A673 (cell line): Measurements from ENCODE around the gene POLR1E. TPM values are rescaled to one million over a fixed set of nuclear protein-coding genes. Genes with fewer than 3 reads are reported as not detected.

ENCODE experiments used
- BruUV-seq: library from RNA; stranded (reverse); fragments of 400-500 nt; replicated peaks from 2 replicates; lab custom pipeline; 2021; lab: Mats Ljungman, UMichigan
- CTCF ChIA-PET: fragments of 300-600 bp; sonication (Branson Sonifier 250); formaldehyde crosslinking; loops from one replicate; lab custom pipeline; 2022; ENCODE audit warnings: antibody characterized with exemption; lab: Charles Lee
- POLR2A ChIA-PET: fragments of 300-600 bp; sonication (Branson Sonifier 250); formaldehyde crosslinking; loops from one replicate; lab custom pipeline; 2022; ENCODE audit warnings: antibody characterized with exemption; ENCODE audit not compliant: low non-redundant PET; lab: Charles Lee
- DNase-seq: peaks from one replicate; pipeline ENCODE4 v3.0.0-alpha.2; 2015; ENCODE audit warnings: low spot score
- H3K27ac ChIP-seq: fragments of 200-600 bp; sonication (generic); 2 replicates; pipeline ENCODE4 v1.5.1; 2016; ENCODE audit warnings: mixed run types, low read depth, mild to moderate bottlenecking, mixed read lengths, antibody characterized with exemption, low read length; ENCODE audit not compliant: poor library complexity, severe bottlenecking
- H3K27me3 ChIP-seq: fragments of 200-600 bp; sonication (generic); replicated peaks from 2 replicates; pipeline ENCODE4 v1.6.1; 2017; ENCODE audit warnings: mixed run types, low read depth, mild to moderate bottlenecking, mixed read lengths, antibody characterized with exemption, low read length; ENCODE audit not compliant: insufficient read depth, poor library complexity
- H3K36me3 ChIP-seq: fragments of 200-600 bp; sonication (generic); 2 replicates; pipeline ENCODE4 v1.6.1; 2016; ENCODE audit warnings: mixed run types, mild to moderate bottlenecking, mixed read lengths, antibody characterized with exemption, low read length; ENCODE audit not compliant: insufficient read depth, poor library complexity, severe bottlenecking
- H3K4me1 ChIP-seq: fragments of 200-600 bp; sonication (generic); 2 replicates; pipeline ENCODE4 v1.6.1; 2017; ENCODE audit warnings: mixed run types, mild to moderate bottlenecking, mixed read lengths, antibody characterized with exemption, low read length; ENCODE audit not compliant: insufficient read depth, poor library complexity, severe bottlenecking
- H3K4me3 ChIP-seq: fragments of 200-600 bp; sonication (generic); 2 replicates; pipeline ENCODE4 v1.5.1; 2016; ENCODE audit warnings: low read depth, mixed run types, mild to moderate bottlenecking, mixed read lengths, low read length; ENCODE audit not compliant: poor library complexity, severe bottlenecking
- H3K9me3 ChIP-seq: fragments of 200-600 bp; sonication (generic); 2 replicates; pipeline ENCODE4 v1.6.1; 2016; ENCODE audit warnings: mixed run types, low read depth, mild to moderate bottlenecking, mixed read lengths, antibody characterized with exemption, low read length; ENCODE audit not compliant: poor library complexity, severe bottlenecking
- EZH2 ChIP-seq: fragments of 200-600 bp; sonication (generic); IDR thresholded peaks from 2 replicates; pipeline ENCODE4 v1.6.1; 2017; ENCODE audit warnings: borderline replicate concordance, low read depth, mild to moderate bottlenecking, mixed read lengths, antibody characterized with exemption, low read length; ENCODE audit not compliant: poor library complexity, severe bottlenecking
- intact Hi-C: fragments of 100-400 bp; cut with micrococcal nuclease; formaldehyde crosslinking; loops from one replicate; pipeline ENCODE4 v1.10.0; 2022; ENCODE audit not compliant: unreplicated experiment
- total RNA-seq: library from RNA; stranded (reverse); gene quantifications from 2 replicates; pipeline ENCODE4 v1.2.3, GENCODE V29; 2021
- TF ChIP-seq, protein P1 (sequence below): fragments of 300-800, 200-600 bp; sonication (generic); conservative IDR thresholded peaks from 2 replicates; pipeline ENCODE4 v1.5.1; 2017; ENCODE audit warnings: low read depth, mild to moderate bottlenecking, antibody characterized with exemption, low read length, moderate library complexity, mixed read lengths

POLR1E gene
- total RNA-seq, 1 experiment from 2014 or later: 68.8 TPM

GRCh38 chr9:37503736-37504135 is 18.0 kb downstream of the POLR1E start:
- no peaks in the 10 kb centered on the region for H3K4me1 ChIP-seq
- H3K27ac ChIP-seq: no peak overlapping the region
- no peaks in the 10 kb centered on the region for H3K27me3 ChIP-seq
- H3K9me3 ChIP-seq: no peaks in the 10 kb centered on the region
- no peak overlapping the region for H3K4me3 ChIP-seq
- BruUV-seq: no TSS peak
- intact Hi-C loops: no loop called here
- ChIA-PET POLR2A (no interaction called here), CTCF (no interaction called here)
- no peak for TF ChIP-seq EZH2
- TF ChIP-seq, protein P1, sequence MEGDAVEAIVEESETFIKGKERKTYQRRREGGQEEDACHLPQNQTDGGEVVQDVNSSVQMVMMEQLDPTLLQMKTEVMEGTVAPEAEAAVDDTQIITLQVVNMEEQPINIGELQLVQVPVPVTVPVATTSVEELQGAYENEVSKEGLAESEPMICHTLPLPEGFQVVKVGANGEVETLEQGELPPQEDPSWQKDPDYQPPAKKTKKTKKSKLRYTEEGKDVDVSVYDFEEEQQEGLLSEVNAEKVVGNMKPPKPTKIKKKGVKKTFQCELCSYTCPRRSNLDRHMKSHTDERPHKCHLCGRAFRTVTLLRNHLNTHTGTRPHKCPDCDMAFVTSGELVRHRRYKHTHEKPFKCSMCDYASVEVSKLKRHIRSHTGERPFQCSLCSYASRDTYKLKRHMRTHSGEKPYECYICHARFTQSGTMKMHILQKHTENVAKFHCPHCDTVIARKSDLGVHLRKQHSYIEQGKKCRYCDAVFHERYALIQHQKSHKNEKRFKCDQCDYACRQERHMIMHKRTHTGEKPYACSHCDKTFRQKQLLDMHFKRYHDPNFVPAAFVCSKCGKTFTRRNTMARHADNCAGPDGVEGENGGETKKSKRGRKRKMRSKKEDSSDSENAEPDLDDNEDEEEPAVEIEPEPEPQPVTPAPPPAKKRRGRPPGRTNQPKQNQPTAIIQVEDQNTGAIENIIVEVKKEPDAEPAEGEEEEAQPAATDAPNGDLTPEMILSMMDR: no peak
- DNase-seq: no peak
- peaks cover 60% of the 10 kb centered on the region for H3K36me3 ChIP-seq

GRCh38 chr9:37504605-37505004 is 18.9 kb downstream of the POLR1E start:
- H3K36me3 ChIP-seq: peaks cover 52% of the 10 kb centered on the region
- TF ChIP-seq, protein P1: no peak
- no peak for TF ChIP-seq EZH2
- no peaks in the 10 kb centered on the region for H3K9me3 ChIP-seq
- CTCF ChIA-PET: no interaction called here
- no peaks in the 10 kb centered on the region for H3K4me1 ChIP-seq
- H3K27ac ChIP-seq: no peak overlapping the region
- intact Hi-C loops: no loop called here
- H3K4me3 ChIP-seq: no peak overlapping the region
- POLR2A ChIA-PET: interaction anchor here (0.5 kb wide), 1 partner anchor 28 kb away, joined by 10 read pairs; no protein-coding TSS in a partner anchor
- BruUV-seq: no TSS peak
- no peaks in the 10 kb centered on the region for H3K27me3 ChIP-seq
- DNase-seq: no peak

DNA sequence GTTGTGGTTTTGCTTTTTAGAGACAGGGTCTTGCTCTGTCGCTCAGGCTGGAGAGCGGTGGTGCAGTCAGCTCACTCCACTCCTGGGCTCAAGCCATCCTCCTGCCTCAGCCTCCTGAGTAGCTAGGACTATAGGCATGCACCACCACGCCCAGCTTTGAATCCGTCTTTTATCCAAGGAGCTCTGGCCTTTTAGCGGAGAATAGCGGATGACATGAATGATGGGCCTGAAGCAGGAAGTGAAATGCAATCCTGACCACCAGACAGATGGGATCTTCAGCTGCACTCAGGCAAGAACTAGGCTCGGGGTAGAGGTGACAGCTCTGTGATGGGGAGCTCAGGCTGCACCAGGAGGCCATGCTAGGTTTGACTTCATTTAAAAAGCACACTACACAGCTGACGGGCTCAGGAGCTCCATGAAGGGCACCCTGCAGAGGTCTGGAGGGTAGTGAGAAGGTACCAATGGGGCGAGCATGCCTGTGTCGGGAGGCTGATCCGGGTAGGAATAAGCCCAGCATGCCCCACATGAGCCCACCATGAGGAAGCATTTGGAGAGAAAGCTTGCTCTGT is 21.9 kb downstream of the POLR1E start:
- BruUV-seq: no TSS peak
- no peaks in the 10 kb centered on the region for H3K9me3 ChIP-seq
- intact Hi-C loops: no loop called here
- peaks cover 28% of the 10 kb centered on the region for H3K36me3 ChIP-seq
- no peak for TF ChIP-seq EZH2
- TF ChIP-seq, protein P1: no peak
- ChIA-PET POLR2A (no interaction called here), CTCF (no interaction called here)
- DNase-seq: no peak
- no peaks in the 10 kb centered on the region for H3K4me1 ChIP-seq
- H3K27ac ChIP-seq: no peak overlapping the region
- H3K4me3 ChIP-seq: no peak overlapping the region
- H3K27me3 ChIP-seq: no peaks in the 10 kb centered on the region
